Muscle layer of duodenum (tissue), 2 donors: ENCODE measurements around the gene PTPRN2.

ENCODE experiments used
- H3K27ac ChIP-seq: one replicate; pipeline ENCODE4 v1.7.0; 2013; ENCODE audit warnings: mild to moderate bottlenecking, low read length
- H3K27me3 ChIP-seq: one replicate; pipeline ENCODE4 v1.7.0; 2013; ENCODE audit warnings: low read depth, mild to moderate bottlenecking, control low read depth, low read length
- H3K36me3 ChIP-seq, 2 donors: one replicate each; pipeline ENCODE4 v1.7.0; 2013; ENCODE audit warnings: low read length in 2 of 2, control low read depth in 1 of 2, mild to moderate bottlenecking in 1 of 2; ENCODE audit not compliant: insufficient read depth in 2 of 2, control insufficient read depth in 1 of 2
- H3K4me1 ChIP-seq, 2 donors: one replicate each; pipeline ENCODE4 v1.7.0; 2013; ENCODE audit warnings: low read length in 2 of 2, mild to moderate bottlenecking in 2 of 2, control low read depth in 1 of 2, moderate library complexity in 1 of 2; ENCODE audit not compliant: insufficient read depth in 2 of 2, control insufficient read depth in 1 of 2
- H3K4me3 ChIP-seq, 2 donors: one replicate each; pipeline ENCODE4 v1.7.0; 2013; ENCODE audit warnings: low read length in 2 of 2, low read depth in 1 of 2, mild to moderate bottlenecking in 1 of 2
- H3K9me3 ChIP-seq, 2 donors: one replicate each; pipeline ENCODE4 v1.7.0; 2013; ENCODE audit warnings: low read length in 2 of 2, control low read depth in 1 of 2, mild to moderate bottlenecking in 1 of 2; ENCODE audit not compliant: control insufficient read depth in 1 of 2
- donor health status: healthy.

PTPRN2 gene

GRCh38 chr7:157635669-157636068 is 952.0 kb downstream of the PTPRN2 start:
- no peak overlapping the region for H3K4me3 ChIP-seq
- no peaks in the 10 kb centered on the region for H3K4me1 ChIP-seq
- no peaks in the 10 kb centered on the region for H3K27me3 ChIP-seq
- H3K36me3 ChIP-seq: no peaks in the 10 kb centered on the region
- H3K9me3 ChIP-seq: peaks cover 0 to 15% of the 10 kb centered on the region in 2 donors
- no peak overlapping the region for H3K27ac ChIP-seq

DNA sequence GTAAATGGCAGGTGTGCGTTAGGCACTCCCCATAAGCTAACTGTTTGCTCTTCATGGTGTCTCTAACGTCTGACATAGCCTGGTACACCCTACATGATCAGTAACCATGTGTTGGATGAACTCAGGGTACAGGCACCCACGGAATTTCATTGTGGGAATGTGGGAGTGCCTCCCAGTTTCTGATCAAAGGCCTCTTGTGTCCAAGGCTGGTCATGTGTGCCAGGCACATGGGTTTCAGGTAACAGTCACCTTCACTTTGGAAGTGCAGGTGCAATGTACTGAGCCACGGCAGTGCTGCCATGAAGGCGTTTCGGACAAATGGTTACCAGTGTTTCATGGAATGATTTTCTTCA is 952.5 kb downstream of the PTPRN2 start:
- Histone ChIP-seq H3K27me3 (no peaks in the 10 kb centered on the region), H3K36me3 (no peaks in the 10 kb centered on the region)

GRCh38 chr7:157634401-157635147 is 953.0 kb downstream of the PTPRN2 start:
- no peaks in the 10 kb centered on the region for H3K36me3 ChIP-seq
- H3K4me1 ChIP-seq: no peaks in the 10 kb centered on the region
- no peak overlapping the region for H3K27ac ChIP-seq
- no peaks in the 10 kb centered on the region for H3K27me3 ChIP-seq
- peaks cover 0 to 6% of the 10 kb centered on the region in 2 donors for H3K9me3 ChIP-seq
- no peak overlapping the region for H3K4me3 ChIP-seq

More for the DNA sequence above, 952.5 kb downstream of the PTPRN2 start:
- peaks cover 0 to 11% of the 10 kb centered on the region in 2 donors for H3K9me3 ChIP-seq
- no peaks in the 10 kb centered on the region for H3K4me1 ChIP-seq
- no peak overlapping the region for H3K27ac ChIP-seq
- no peak overlapping the region for H3K4me3 ChIP-seq

DNA sequence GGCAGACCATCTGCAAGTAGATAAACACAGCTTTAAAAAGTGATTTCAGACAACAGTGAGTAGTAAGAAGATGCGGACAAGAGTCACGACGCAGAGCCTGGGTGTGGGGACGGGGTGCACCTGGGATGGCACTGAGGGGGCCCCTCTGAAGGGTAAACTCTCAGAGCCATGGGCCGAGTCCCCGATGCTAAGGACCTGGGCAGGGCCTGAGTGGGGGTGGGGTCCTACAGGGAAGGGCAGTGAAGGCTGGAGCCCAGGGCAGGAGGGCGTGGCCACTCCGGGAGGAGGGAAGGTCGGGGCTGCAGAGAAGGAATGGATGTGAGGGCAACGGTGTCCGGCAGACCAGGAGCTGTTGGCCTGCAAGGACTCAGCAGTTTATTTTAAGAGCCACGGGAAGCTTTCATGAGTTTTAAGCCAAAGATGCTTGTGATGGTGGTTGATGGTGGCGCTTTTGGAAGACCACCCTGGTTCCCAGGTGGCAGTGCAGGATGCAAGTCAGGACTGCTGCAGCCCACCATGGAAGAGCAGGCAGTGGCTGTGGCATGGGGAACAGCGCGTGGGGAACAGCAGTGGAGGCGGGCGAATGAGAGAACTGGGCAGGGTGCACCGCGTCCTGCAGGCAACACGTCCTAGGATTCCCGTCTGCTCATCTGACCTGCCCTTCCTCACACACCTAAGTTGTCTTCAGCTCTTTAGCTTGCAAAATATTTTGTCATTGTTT is 954.0 kb downstream of the PTPRN2 start:
- H3K27ac ChIP-seq: no peak overlapping the region
- no peaks in the 10 kb centered on the region for H3K9me3 ChIP-seq
- no peaks in the 10 kb centered on the region for H3K36me3 ChIP-seq
- H3K4me3 ChIP-seq: no peak overlapping the region
- no peaks in the 10 kb centered on the region for H3K27me3 ChIP-seq
- no peaks in the 10 kb centered on the region for H3K4me1 ChIP-seq

GRCh38 chr7:157630301-157630853 is 957.2 kb downstream of the PTPRN2 start:
- Histone ChIP-seq H3K4me1 (no peaks in the 10 kb centered on the region), H3K36me3 (no peaks in the 10 kb centered on the region), H3K27me3 (no peaks in the 10 kb centered on the region), H3K4me3 (no peak overlapping the region), H3K27ac (no peak overlapping the region), H3K9me3 (no peaks in the 10 kb centered on the region)

DNA sequence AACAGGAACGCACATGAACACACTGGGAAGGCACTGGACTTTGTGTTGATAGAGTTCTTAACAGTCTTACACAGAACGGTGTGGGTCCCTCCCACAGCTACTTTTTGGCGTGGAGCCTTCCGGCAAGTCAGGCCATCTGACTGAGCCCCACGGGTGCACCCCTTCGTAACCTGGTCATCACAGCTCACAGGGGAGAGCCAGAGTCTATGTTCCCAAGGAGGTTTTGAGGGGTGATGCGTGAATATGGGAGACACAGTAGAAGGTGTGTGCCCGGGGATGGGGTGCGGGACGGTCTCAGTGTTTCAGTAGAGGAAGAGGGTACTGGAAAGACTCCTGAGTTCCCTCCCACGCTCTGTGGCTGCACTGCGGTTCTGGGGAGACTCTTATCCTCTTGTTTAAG is 959.2 kb downstream of the PTPRN2 start:
- no peak overlapping the region for H3K4me3 ChIP-seq
- no peak overlapping the region for H3K27ac ChIP-seq
- H3K27me3 ChIP-seq: no peaks in the 10 kb centered on the region
- H3K36me3 ChIP-seq: no peaks in the 10 kb centered on the region
- H3K9me3 ChIP-seq: no peaks in the 10 kb centered on the region
- H3K4me1 ChIP-seq: no peaks in the 10 kb centered on the region

- H3K27me3 ChIP-seq: no peaks in the 10 kb centered on the region
Measured at GRCh38 chr7:157627646-157628045, 960.0 kb downstream of the PTPRN2 start.

GRCh38 chr7:157627033-157627432 is 960.6 kb downstream of the PTPRN2 start:
- no peaks in the 10 kb centered on the region for H3K4me1 ChIP-seq
- H3K27ac ChIP-seq: no peak overlapping the region
- no peaks in the 10 kb centered on the region for H3K36me3 ChIP-seq
- no peaks in the 10 kb centered on the region for H3K27me3 ChIP-seq
- no peak overlapping the region for H3K4me3 ChIP-seq
- H3K9me3 ChIP-seq: no peaks in the 10 kb centered on the region

More at GRCh38 chr7:157627646-157628045, 960.0 kb downstream of the PTPRN2 start:
- Histone ChIP-seq H3K4me1 (no peaks in the 10 kb centered on the region), H3K36me3 (no peaks in the 10 kb centered on the region), H3K4me3 (no peak overlapping the region), H3K27ac (no peak overlapping the region), H3K9me3 (no peaks in the 10 kb centered on the region)

DNA sequence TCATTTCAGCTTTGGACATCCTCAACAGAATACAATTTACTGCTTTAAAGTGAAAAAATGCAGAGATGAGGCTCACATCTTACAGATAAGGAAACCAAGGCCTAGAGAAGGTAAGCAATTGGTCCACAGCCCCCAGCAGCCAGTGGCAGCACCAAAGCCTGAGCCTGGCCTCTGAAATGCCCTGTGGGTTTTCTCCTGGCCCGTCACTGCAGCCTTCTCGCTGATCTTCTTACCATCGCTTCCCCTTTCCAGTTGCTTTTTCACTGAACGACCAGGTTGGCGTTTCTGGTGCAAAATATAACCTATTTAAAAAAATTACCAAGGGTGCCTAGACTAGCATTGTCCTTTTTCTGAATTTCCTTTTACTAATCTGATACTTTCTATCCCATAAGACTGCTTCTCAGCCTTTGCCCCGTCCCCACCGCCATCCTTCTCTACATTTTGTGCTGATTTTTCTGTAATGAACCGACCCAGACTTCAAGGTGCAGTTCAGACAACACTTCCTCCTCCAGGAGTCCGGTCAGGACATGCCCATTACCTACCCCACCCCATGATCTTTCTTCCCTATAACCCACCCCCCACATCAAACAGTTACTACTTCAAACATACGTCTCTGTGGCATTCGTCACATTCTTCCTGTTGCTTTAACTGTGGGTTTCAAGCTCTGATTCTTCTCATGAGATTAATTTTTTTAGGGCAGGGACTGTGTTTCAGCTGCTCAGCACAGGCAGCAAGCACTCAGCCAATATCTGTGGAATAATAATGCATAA is 961.5 kb downstream of the PTPRN2 start:
- Histone ChIP-seq H3K27ac (no peak overlapping the region), H3K4me1 (no peaks in the 10 kb centered on the region), H3K36me3 (no peaks in the 10 kb centered on the region), H3K27me3 (no peaks in the 10 kb centered on the region), H3K9me3 (no peaks in the 10 kb centered on the region), H3K4me3 (no peak overlapping the region)

DNA sequence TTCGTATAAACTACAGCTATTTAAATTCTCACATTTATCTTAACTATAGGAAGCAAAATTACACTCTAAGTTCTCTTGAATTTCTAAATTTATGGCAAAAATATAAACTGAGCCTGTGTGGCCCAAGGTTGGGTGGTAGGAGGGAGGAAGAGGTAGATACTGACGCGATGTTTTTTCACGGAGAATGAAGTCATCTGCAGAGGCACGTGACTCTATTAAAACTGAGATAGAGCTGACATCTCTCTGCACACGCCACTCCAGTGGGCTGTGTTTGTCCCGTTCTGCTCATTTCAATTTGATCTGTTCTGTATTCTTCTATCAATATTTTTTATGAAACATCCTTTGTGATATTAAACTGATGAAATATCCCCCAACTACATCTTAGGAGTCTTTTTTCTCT is 964.1 kb downstream of the PTPRN2 start:
- no peak overlapping the region for H3K27ac ChIP-seq
- no peaks in the 10 kb centered on the region for H3K36me3 ChIP-seq
- H3K4me1 ChIP-seq: no peaks in the 10 kb centered on the region
- no peak overlapping the region for H3K4me3 ChIP-seq
- H3K27me3 ChIP-seq: no peaks in the 10 kb centered on the region
- no peaks in the 10 kb centered on the region for H3K9me3 ChIP-seq
